IPS DF 6.9 (cell line): ENCODE data around the gene TPM1.

Experiments used
- DNase-seq: peaks from one replicate; pipeline ENCODE4 v3.0.0-alpha.2; 2013; ENCODE audit warnings: low read depth, low spot score
- H3K27ac ChIP-seq: one replicate; pipeline ENCODE4 v1.5.1; 2013; ENCODE audit warnings: low read length, control low read depth
- H3K27me3 ChIP-seq: 2 replicates; pipeline ENCODE4 v1.6.1; 2013; ENCODE audit warnings: mild to moderate bottlenecking, low read length; ENCODE audit not compliant: control insufficient read depth, insufficient read depth
- H3K36me3 ChIP-seq: 2 replicates; pipeline ENCODE4 v1.6.1; 2013; ENCODE audit warnings: low read length; ENCODE audit not compliant: control insufficient read depth, insufficient read depth
- H3K4me1 ChIP-seq: 2 replicates; pipeline ENCODE4 v1.6.1; 2013; ENCODE audit warnings: low read length; ENCODE audit not compliant: control insufficient read depth, insufficient read depth
- H3K4me3 ChIP-seq: 2 replicates; pipeline ENCODE4 v1.5.1; 2013; ENCODE audit warnings: mild to moderate bottlenecking, low read length
- H3K9me3 ChIP-seq: 2 replicates; pipeline ENCODE4 v1.6.1; 2013; ENCODE audit warnings: low read length, inconsistent platforms; ENCODE audit not compliant: control insufficient read depth, insufficient read depth
- WGBS: extraction: QIAGEN DNeasy Blood & Tissue Kit; methylation state at CpG from one replicate; pipeline ENCODE4 v1.1.7; 2013; ENCODE audit warnings: mixed read lengths, missing lambda C conversion rate; ENCODE audit not compliant: insufficient read length, insufficient coverage; 5-methylcytosine and 5-hydroxymethylcytosine counted together

Gene TPM1

GRCh38 chr15:63112871-63113270, 70.3 kb downstream of the TPM1 start:
- no peak for DNase-seq
- no peaks in the 10 kb centered on the region for H3K9me3 ChIP-seq
- H3K36me3 ChIP-seq = no peaks in the 10 kb centered on the region
- no peak overlapping the region for H3K4me3 ChIP-seq
- no peaks in the 10 kb centered on the region for H3K27me3 ChIP-seq
- no peaks in the 10 kb centered on the region for H3K4me1 ChIP-seq
- no peak overlapping the region for H3K27ac ChIP-seq
- no CpG with 5 or more reads among the region's 3 CpGs for WGBS

- no peak for DNase-seq
- Histone ChIP-seq H3K27ac (no peak overlapping the region), H3K27me3 (no peaks in the 10 kb centered on the region), H3K4me3 (no peak overlapping the region), H3K9me3 (no peaks in the 10 kb centered on the region), H3K4me1 (no peaks in the 10 kb centered on the region), H3K36me3 (no peaks in the 10 kb centered on the region)
- no CpG with 5 or more reads among the region's 2 CpGs for WGBS
Measured at GRCh38 chr15:63114465-63114864, 71.9 kb downstream of the TPM1 start.
